ENCODE measurements around the gene MCCC2. TPM values are rescaled to one million over a fixed set of nuclear protein-coding genes. Genes with fewer than 3 reads are reported as not detected.

MCCC2 gene
- total and polyA plus RNA-seq, 10 of the 15 experiments (the other 5 are each of a cell fraction or from before 2014, with no cell fraction given): 22.2 to 106 (median 77.7) TPM

- TF ChIP-seq FOS (IDR thresholded peaks at IDR 0.05; ENCODE audit: borderline replicate concordance, extremely low read depth, insufficient read length): no peak
- no peak for TF ChIP-seq POLR2AphosphoS2 (IDR thresholded peaks at IDR 0.05; ENCODE audit: low read depth, low read length)
These were observed 106.8 kb downstream of the MCCC2 start (continued) for GRCh38 chr5:71693828-71694427.

- CTCF ChIA-PET: interaction anchor here (1.0 kb wide), 1 partner anchor 11 kb away, joined by 3 read pairs; no protein-coding TSS in a partner anchor
- intact Hi-C loops (cut with micrococcal nuclease; ENCODE audit: unreplicated experiment) (no loop called here), in situ Hi-C loops (cut with MboI) (no loop called here)
- POLR2A ChIA-PET: no interaction called here
- H3K9me3 ChIP-seq (replicated peaks; ENCODE audit: control insufficient read depth, insufficient read depth, low read length): no peaks in the 10 kb centered on the region
- H3K4me1 ChIP-seq (ENCODE audit: control insufficient read depth, insufficient read depth, low read length): no peaks in the 10 kb centered on the region
- no peak overlapping the region for H3K27ac ChIP-seq (ENCODE audit: control insufficient read depth, insufficient read depth)
- SMC1A ChIA-PET (ENCODE audit: uncharacterized antibody, unreplicated experiment): no interaction called here
- RAD21 ChIA-PET (ENCODE audit: unreplicated experiment): no interaction called here
- FAIRE-seq (no peak), DNase-seq (ENCODE audit: low read depth, low spot score) (no peak), ATAC-seq (no peak)
- no peak overlapping the region for H2AFZ ChIP-seq (ENCODE audit: control insufficient read depth, low read depth, low read length)
- 84% methylated on average over 8 of the region's 8 CpGs for WGBS (ENCODE audit: insufficient coverage, insufficient replicate concordance, low lambda C conversion rate, missing lambda C conversion rate)
- TF ChIP-seq, protein P1, sequence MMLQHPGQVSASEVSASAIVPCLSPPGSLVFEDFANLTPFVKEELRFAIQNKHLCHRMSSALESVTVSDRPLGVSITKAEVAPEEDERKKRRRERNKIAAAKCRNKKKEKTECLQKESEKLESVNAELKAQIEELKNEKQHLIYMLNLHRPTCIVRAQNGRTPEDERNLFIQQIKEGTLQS (IDR thresholded peaks at IDR 0.05; ENCODE audit: borderline replicate concordance, extremely low read depth, low read depth, low read length): no peak
- TF ChIP-seq USF2 (IDR thresholded peaks at IDR 0.05; ENCODE audit: borderline replicate concordance, low read depth, low read length): no peak
- no peak for TF ChIP-seq NKRF (conservative IDR thresholded peaks at IDR 0.05)
- TF ChIP-seq CREM (IDR thresholded peaks at IDR 0.05; ENCODE audit: low read depth): no peak
- no peak for TF ChIP-seq MLLT1 (IDR thresholded peaks at IDR 0.05)
- no peak for TF ChIP-seq POU2F2 (IDR thresholded peaks at IDR 0.05; ENCODE audit: borderline replicate concordance, low read depth, low read length)
- peaks cover 0 to 2% of the 10 kb centered on the region in 2 experiments; a peak in 3 of 4 replicates for H3K27me3 ChIP-seq (replicated peaks in 1 of 2; ENCODE audit: control insufficient read depth in 2 of 2, insufficient read depth in 2 of 2, low read length in 1 of 2)
- no peaks in the 10 kb centered on the region for H4K20me1 ChIP-seq (ENCODE audit: control insufficient read depth, insufficient read depth)
- no peak overlapping the region for H3K9ac ChIP-seq (ENCODE audit: control insufficient read depth, insufficient read depth, low read length)
- H3K4me3 ChIP-seq: no peak overlapping the region
- H3K36me3 ChIP-seq (ENCODE audit: control insufficient read depth in 2 of 2, insufficient read depth in 2 of 2, low read length in 1 of 2): no peaks in the 10 kb centered on the region
- H3K79me2 ChIP-seq (ENCODE audit: control insufficient read depth, insufficient read depth, low read length): no peaks in the 10 kb centered on the region
- BruUV-seq (replicated peaks): no TSS peak
- no peak overlapping the region for H3K4me2 ChIP-seq (ENCODE audit: control insufficient read depth, insufficient read depth)
These were observed 107.9 kb downstream of the MCCC2 start for GRCh38 chr5:71695071-71695470.
